Measurements from ENCODE around the gene HP.
"Not testable (repeated sequence)": the region's sequence is repeated elsewhere in the genome, so short reads cannot be mapped to it uniquely, and the experiment has no call there.

The HP gene

DNA sequence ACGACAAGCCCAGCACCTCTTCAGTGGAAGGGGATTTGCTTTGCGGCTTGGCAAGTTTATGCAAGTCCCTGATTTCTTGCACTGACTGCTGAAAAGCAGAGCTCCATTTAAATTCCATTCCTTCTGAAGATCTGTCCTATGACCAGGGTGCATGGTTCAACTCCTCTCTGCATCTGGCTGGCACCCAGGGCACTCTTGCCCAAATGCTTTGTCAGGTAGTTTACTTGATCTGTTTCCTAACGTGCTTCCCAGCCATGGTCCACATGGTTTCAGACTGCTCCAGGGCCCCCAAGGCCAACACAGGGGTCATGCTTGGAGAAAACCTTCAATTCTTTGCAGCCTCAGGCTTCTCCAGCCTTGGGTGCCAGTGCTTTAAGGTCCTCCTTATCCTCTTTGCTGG, 11.2 kb upstream of the HP start:
- DNase-seq: no peak

DNA sequence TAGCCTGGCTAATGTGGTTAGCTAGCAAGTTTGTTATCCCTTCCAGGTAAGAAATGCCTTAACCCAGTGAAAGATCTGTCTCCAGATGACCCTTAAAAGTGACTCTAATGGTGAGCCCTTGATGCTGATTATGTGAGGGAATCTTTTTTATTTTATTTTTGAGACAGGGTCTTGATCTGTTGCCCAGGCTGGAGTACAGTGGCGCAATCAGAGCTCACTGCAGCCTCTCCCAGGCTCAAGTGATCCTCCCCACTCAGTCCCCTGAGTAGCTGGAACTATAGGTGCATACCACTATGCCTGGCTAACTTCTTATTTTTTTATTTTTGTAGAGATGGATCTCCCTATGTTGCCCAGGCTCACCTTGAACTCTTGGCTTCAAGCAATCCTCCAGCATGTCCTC, 10.8 kb upstream of the HP start:
- no peak for DNase-seq

DNA sequence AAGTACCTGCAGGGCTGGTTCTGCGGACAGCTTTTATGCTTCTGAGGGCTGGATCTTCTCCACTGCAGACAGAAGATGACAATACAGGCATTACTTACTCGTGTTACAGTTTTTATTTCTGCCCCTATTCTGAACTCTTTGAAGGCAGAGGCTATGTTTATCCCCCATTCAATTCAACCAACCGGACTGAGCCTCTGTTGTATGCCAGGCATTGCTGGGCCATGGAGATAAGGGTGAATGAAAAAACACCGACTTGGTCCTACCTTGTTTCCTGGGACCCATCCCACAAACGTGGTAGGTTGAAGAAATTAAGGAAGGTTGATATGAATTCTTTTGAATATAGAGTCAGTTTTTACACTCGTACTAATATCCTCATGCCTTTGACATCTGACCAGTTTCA, 10.0 kb upstream of the HP start:
- DNase-seq: no peak

DNA sequence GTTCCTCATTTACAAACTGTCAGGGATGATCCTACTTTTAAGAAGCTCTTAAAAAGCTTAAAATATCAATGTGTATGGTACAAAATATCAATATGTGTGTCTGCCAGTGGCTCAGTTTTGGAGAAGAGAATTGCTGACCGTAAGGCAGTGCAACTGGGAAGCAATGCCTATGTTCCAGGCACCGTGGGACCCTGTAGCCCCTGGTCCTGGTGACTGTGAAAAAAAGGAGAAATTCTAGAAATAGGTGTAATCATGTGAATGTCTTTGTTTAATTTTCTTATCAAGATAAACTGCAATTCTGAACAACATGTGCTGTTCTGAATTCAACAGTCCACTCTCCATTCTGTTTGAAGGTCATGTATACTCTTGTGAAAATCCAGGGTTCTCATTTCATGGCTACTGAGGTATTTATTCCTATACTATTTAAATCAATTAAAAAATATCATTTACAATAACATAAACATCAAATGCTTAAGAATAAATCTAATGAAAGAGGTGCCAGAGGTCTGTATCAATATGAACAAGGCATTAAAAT, 9.4 kb upstream of the HP start:
- DNase-seq: no peak

DNA sequence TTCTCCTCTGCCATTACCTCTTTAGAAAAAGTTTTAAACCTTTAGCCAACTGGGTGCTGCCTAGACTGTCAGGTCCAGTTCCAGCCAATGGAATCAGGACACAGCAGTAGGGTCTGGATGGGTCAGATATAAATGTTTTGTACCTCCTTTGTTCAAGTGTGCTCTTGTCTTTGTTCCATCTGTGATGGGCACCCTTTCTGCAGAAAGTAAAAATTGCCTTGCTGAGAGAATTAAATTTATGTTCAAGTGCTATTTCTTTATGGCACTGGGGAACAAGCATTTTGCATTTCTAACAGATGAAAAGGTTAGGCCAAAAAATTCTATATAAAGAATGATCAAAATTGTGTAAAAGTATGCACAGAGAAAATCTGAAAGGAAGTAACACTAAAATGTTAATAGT, 5.2 kb upstream of the HP start:
- no peak for DNase-seq

DNA sequence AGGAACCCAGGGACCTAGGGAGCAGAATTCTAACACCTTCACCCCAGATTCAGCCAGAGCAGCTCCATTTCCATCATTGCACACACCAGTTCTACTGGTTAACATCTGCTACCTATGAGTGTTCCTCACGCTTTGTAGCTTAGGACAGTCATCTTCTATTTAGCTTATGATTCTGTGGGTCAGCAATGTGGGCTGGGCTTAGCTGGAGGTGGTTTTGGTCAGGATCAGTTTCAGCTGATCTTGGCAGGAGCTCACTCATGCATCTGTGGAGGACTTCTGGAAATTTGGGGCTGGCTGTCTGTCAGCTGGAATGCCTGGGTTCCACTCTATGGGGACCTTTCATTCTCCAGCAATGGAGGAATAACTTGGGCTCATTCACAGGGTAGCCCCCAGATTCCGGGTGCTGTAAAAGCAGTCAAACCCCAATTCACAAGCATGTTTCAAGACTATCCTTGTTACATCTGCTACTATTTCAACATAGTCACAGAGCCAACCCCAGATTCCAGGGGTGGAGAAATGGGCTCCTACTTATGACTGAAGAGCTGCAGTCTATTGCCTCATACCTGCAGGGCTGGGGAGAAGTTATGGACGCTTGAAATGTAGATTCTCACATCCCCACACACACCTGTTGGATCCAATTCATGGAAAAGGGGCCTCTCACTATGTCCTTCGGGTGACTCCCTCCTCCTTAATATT, 3.4 kb upstream of the HP start:
- DNase-seq: peak; percentile 44 to 49

DNA sequence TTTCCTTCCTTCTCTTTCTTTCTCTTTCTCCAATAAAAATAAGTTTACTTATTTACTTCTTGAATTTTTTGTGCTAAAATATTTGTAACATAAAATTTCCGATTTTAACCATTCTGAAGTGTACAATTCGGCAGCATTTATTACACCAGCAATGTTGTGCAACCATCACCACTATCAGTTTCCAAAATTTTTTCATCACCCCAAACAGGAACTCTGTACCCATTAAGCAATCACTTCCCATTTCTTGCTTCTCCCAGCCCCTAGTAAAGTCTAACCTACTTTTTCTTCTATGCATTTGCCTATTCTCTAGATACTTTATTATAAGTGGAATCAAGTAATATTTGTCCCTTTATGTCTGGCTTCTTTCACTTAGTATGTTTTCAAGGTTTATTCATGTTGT, 2.5 kb upstream of the HP start:
- DNase-seq: peak; percentile 75 to 85

DNA sequence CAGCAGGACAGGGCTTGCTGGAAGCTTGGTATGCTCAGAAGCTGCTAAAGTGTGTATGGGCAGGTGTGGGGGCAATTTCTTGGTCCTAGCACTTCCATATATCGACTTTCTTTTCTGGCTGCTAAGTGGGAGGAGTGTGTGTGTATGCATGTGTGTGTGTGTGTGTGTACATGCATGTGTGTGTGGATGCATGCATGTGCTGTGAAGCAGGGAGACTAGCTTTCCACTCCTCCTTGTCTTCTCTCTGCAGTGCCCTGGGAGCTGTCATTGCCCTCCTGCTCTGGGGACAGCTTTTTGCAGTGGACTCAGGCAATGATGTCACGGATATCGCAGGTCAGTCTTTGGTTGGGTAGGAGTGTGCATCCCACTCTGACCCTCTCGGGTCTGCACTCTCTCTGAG, 1.6 kb downstream of the HP start:
- no peak for DNase-seq

DNA sequence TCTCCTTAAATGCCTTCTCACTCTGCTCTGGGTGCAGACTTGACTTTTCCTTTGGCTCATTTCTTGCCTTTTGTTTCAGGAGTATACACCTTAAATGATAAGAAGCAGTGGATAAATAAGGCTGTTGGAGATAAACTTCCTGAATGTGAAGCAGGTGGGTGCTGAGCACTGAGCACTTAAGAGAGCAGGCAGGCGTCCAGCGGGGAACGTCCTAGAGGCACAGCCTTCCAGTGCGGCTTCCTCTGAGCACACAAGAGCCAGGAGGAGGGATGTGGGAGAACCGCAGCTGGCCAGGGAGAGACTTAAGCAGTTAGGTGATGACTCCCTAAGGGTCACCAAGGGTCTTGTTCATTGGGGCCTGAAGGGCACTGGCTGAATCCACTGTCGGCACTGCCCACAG, 3.0 kb downstream of the HP start:
- not testable (repeated sequence) for DNase-seq

DNA sequence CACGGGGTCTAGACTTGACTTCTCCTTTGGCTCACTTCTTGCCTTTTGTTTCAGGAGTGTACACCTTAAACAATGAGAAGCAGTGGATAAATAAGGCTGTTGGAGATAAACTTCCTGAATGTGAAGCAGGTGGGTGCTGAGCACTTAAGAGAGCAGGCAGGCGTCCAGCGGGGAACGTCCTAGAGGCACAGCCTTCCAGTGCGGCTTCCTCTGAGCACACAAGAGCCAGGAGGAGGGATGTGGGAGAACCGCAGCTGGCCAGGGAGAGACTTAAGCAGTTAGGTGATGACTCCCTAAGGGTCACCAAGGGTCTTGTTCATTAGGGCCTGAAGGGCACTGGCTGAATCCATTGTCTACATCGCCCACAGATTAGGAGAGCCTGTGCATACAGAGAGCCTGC, 4.8 kb downstream of the HP start:
- not testable (repeated sequence) for DNase-seq

DNA sequence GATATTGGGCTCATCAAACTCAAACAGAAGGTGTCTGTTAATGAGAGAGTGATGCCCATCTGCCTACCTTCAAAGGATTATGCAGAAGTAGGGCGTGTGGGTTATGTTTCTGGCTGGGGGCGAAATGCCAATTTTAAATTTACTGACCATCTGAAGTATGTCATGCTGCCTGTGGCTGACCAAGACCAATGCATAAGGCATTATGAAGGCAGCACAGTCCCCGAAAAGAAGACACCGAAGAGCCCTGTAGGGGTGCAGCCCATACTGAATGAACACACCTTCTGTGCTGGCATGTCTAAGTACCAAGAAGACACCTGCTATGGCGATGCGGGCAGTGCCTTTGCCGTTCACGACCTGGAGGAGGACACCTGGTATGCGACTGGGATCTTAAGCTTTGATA, 6.1 kb downstream of the HP start:
- no peak for DNase-seq

DNA sequence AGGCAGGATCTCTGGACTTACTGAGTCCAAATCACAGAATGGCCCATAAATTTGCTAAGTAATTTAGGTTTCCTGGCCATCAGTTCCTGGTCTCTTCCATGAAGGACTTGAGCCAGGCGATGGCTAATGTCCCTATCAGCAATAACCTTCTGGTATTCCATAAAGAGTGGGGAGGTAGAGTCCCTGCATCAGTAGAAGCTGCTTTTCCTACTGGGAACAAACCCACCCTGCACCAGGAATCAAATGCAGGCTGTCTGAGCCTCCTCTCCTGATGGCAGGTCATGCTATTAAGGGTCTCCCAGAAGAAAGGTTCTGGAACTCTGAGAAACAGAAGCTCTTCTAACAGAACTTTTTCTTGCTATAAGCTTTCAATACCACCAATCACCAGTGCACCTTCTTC, 7.3 kb downstream of the HP start:
- no peak for DNase-seq

DNA sequence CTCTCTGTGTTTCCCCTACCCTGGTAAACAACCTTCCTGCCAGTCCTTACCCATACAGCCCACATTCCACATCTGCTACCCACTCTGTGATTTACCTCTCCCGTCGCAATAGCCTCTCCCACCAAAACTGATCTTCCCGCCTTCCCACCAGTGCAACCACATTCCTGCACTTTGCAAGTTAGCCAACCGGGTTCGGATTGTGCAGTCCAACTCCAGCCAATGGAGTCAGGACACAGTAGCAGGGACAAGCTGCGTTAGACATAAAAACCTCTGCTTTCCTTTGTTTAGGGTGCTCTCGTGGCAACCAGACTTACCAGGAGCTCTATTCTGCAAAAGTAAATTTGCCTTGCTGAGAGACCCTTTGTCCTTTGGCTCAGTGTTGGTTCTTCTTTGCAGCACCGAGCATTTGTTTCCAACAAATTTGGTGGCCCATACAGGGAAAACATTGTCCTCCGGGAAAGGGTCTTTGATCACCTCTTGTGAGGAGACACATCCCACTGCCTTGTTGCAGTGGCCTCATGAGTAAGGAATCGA, 10.1 kb downstream of the HP start:
- DNase-seq: no peak

DNA sequence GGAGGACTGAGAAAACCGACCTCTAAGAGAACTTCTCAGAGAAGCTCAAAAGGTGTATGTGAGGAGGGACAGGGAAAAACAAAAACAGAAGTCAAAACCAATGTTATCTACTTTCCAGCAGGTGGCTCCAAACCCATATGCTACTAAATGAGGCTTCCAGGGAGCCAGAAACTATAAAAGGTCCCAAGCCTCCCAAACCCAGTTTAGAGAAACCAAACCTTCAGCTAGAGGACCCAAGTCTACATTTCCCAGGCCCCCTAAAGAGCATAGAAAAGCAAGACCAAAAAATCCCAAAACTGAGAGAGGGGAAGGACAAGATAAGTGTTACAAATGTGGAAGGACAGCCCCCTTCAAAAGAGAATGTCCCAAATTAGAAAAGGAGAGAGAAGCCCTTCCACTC, 12.4 kb downstream of the HP start:
- DNase-seq: peak; percentile 28 to 37

DNA sequence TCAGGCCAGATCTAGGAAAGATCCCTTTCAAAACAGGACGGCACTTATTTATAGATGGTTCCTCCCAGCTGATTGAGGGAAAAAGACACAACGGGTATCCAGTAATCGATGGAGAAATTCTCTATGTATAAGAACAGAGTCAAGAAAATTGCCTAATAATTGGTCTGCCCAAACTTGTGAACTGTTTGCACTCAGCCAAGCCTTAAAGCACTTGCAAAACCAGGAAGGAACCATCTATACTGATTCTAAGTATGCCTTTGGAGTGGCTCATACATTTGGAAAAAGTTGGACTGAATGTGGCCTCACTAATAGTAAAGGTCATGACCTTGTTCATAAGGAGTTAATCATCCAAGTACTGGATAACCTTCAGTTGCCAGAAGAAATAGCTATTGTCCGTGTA, 14.6 kb downstream of the HP start:
- DNase-seq: no peak

DNA sequence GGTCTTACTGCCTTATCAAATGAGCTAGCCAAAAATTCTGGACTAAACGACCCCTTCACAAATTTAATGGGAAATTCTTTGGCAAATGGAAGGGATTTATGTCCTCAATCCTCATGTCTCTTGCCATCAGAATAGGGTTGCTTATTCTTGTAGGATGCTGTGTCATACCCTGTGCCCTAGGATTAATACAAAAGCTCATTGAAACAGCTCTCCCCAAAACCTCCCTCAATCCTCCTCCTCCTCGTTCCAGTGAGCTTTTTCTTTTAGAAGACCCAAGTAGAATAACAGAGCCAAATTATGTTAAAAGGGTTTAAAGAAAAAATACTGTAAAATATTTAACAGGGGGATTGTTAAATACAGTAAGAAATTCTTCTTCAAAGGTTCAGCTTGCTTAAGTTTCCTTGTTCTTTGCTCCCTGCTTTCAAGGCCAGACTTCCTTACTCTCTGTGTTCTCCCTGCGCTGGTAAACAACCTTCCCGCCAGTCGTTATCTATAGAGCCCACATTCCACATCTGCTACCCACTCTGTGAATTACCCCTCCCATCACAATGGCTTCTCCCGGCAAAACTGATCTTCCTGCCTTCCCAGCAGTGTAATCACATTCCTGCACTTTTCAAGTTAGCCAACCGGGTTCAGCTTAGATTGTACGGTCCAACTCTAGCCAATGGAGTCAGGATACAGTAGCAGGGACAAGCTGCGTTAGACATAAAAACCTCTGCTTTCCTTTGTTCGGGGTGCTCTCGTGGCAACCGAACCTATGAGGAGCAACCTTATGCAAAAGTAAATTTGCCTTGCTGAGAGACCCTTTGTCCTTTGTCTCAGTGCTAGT, 18.4 kb downstream of the HP start:
- no peak for DNase-seq

DNA sequence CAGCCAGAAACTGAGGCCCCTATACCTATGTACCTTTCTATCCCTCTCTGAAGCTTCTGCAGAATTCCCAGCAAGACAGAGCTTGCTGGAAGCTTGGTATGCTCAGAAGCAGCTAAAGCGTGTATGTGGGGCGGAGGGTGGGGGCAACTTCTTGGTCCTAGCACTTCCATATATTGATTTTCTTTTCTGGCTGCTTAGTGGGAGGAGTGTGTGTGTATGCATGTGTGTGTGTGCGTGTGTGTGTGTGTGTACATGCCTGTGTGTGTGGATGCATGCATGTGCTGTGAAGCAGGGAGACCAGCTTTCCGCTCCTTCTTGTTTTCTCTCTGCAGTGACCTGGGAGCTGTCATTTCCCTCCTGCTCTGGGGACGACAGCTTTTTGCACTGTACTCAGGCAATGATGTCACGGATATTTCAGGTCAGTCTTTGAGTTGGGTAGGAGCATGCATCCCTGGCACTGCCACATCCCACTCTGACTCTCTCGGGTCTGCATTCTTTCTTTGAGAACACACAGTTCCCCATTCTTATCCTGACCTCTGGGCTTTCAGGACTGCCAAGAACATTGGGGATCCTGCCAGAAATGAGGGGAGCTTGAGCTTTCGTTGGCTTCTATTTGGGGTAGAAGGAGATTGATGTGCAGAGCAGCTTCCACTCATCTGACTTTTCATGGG, 19.4 kb downstream of the HP start:
- DNase-seq: no peak

DNA sequence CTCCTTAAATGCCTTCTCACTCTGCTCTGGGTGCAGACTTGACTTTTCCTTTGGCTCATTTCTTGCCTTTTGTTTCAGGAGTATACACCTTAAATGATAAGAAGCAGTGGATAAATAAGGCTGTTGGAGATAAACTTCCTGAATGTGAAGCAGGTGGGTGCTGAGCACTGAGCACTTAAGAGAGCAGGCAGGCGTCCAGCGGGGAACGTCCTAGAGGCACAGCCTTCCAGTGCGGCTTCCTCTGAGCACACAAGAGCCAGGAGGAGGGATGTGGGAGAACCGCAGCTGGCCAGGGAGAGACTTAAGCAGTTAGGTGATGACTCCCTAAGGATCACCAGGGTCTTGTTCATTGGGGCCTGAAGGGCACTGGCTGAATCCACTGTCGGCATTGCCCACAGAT, 20.8 kb downstream of the HP start:
- DNase-seq: not testable (repeated sequence)

DNA sequence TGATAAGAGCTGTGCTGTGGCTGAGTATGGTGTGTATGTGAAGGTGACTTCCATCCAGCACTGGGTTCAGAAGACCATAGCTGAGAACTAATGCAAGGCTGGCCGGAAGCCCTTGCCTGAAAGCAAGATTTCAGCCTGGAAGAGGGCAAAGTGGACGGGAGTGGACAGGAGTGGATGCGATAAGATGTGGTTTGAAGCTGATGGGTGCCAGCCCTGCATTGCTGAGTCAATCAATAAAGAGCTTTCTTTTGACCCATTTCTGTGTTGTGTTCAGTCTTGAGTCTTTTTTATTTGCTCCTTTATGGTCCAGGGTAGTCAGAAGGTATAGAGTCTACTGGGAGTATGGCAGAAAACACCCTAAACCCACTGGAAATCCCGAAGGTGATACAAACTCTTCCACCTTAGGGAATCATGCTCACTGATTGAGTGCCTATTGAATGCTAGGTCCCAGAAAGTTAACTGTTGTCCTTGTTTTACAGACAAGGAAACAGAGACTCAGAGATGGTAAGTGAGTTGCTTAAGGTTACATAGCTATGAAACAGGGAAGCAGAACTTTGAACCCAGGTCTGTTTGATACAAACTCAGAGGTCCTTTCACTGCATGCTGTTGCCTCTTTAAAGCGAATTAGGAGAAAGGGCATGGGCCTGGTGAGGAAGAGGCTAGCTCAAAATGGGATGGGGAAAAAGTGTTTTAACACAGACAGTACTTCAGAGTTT, 22.8 kb downstream of the HP start:
- not testable (repeated sequence) for DNase-seq

DNA sequence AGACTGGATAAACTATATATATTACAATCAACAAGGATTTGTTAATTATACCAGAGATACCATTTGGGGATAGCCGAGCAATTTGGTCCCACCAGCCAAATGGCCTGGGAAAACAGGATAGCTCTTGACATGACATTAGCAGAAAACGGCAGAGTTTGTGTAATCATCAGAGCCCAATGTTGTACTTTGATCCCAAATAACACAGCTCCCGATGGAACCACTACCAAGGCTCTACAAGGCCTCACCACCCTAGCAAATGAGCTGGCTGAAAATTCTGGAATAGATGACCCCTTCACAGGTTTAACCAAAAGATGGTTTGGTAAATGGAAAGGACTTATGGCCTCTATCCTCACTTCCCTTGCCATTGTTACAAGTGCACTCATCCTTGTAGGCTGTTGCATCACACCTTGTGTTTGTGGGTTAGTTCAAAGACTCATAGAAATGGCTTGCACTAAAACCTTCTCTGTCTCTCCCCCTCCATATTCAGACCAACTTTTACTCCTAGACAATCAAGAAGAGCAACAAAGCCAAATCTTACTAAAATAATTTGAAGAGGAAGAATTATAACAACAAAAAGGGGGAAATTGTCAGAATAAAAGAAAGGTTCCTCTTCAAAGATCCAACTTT, 29.6 kb downstream of the HP start:
- no peak for DNase-seq

DNA sequence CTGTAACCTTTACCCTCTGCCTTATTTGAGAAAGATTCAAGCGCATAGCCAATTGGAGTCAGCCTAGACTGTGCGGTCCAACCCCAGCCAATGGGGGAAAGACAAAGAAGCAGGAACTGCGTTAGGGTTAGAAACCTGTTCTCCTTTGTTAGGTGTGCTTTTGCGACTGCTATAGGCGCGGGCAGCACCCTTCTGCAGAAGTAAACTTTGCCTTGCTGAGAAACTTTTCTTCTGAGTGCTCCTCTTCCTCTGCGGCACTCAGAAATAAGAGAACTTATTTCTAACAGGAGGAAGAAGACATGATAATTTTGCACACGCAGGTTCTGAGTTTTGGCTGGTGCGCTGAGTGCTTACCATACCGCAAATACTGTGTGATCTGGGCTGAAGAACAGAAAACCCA, 30.1 kb downstream of the HP start:
- no peak for DNase-seq

DNA sequence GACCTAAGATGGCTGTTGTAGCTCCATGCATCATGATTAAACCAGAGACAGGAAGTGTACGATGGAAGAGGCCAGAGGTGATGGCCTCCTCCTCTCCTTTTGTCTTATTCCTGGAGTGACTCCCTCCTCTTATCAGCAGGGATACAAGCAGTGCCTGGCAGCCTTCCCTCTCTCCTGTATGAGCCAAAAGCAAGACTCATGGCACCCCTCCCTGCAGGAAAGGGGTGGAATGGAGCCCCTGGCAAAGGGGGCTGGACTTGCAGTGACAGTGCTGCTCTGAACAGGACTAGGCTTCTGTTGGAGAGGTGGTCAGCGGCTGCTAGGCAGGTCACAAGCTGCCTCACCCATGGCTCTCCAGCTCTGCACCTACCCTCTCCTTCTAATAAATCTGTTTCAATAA, 30.7 kb downstream of the HP start:
- no peak for DNase-seq

All from inflammatory macrophage (primary cell).